HG03097 (cell line): ENCODE data around the gene C6orf62.
"Not testable (repeated sequence)": the region's sequence is repeated elsewhere in the genome, so short reads cannot be mapped to it uniquely, and the experiment has no call there.

Experiments used
- ATAC-seq: cut with Tn5 transposase; IDR thresholded peaks from one replicate; pipeline ENCODE4 v1.9.1; 2021; ENCODE audit not compliant: unreplicated experiment, low FRiP score

The C6orf62 gene

GRCh38 chr6:24743265-24743943 is 24.4 kb upstream of the C6orf62 start:
- ATAC-seq, result peak; percentile 71

GRCh38 chr6:24742216-24742738 is 23.3 kb upstream of the C6orf62 start:
- no peak for ATAC-seq

- ATAC-seq, result no peak
Observed at GRCh38 chr6:24740861-24741260, 21.9 kb upstream of the C6orf62 start.

- no peak for ATAC-seq
Observed at GRCh38 chr6:24738741-24739140, 19.8 kb upstream of the C6orf62 start.

GRCh38 chr6:24734710-24735109 is 15.8 kb upstream of the C6orf62 start:
- ATAC-seq, result not testable (repeated sequence)

- no peak for ATAC-seq
Observed at GRCh38 chr6:24734166-24734565, 15.2 kb upstream of the C6orf62 start.

- not testable (repeated sequence) for ATAC-seq
Observed at GRCh38 chr6:24731456-24732134, 12.6 kb upstream of the C6orf62 start.

- ATAC-seq, result not testable (repeated sequence)
Observed at GRCh38 chr6:24730653-24731052, 11.7 kb upstream of the C6orf62 start.

- ATAC-seq, result no peak
Observed at GRCh38 chr6:24723270-24723669, 4.3 kb upstream of the C6orf62 start.

GRCh38 chr6:24721461-24722215 is 2.7 kb upstream of the C6orf62 start:
- peak; percentile 46 for ATAC-seq

- peak; percentile 87 for ATAC-seq
Observed at GRCh38 chr6:24720604-24721460, 1.9 kb upstream of the C6orf62 start.

GRCh38 chr6:24720131-24720603 is 1.2 kb upstream of the C6orf62 start:
- no peak for ATAC-seq

GRCh38 chr6:24718449-24719124 is 367 bp downstream of the C6orf62 start:
- ATAC-seq, result no peak

GRCh38 chr6:24716602-24717148 is 2.3 kb downstream of the C6orf62 start:
- not testable (repeated sequence) for ATAC-seq

- no peak for ATAC-seq
Observed at GRCh38 chr6:24710519-24711303, 8.2 kb downstream of the C6orf62 start.

- ATAC-seq, result no peak
Observed at GRCh38 chr6:24709014-24709711, 9.8 kb downstream of the C6orf62 start.

GRCh38 chr6:24708612-24709011 is 10.3 kb downstream of the C6orf62 start:
- no peak for ATAC-seq

- no peak for ATAC-seq
Observed at GRCh38 chr6:24704468-24704867, 14.5 kb downstream of the C6orf62 start.
